Right lobe of liver (tissue), 6 donors: ENCODE results near the gene RPS6KC1. TPM values are rescaled to one million over a fixed set of nuclear protein-coding genes. Genes with fewer than 3 reads are reported as not detected.

Experiments
- ATAC-seq, 4 donors: fragments of 200-7000 bp; cut with Tn5 transposase; one replicate each; pipeline ENCODE4 v1.9.1; 2020; ENCODE audit warnings: mild to moderate bottlenecking in 4 of 4, moderate library complexity in 4 of 4
- DNase-seq, 3 donors: peaks; one replicate each; pipeline ENCODE4 v3.0.0-alpha.2; 2020
- H3K27ac ChIP-seq, 3 donors: fragments of 200-600 bp; one replicate each; pipeline ENCODE4 v1.8.0; 2022
- H3K27me3 ChIP-seq, 2 donors: fragments of 200-600 bp; one replicate each; pipeline ENCODE4 v1.8.0; 2022
- H3K36me3 ChIP-seq, 4 donors: fragments of 200-600 bp; sonication (generic) in 1 of 4; one replicate each; pipeline versions ENCODE4 v1.5.1 to v1.8.0; 2017 to 2022; ENCODE audit warnings: control low read depth in 1 of 4
- H3K4me1 ChIP-seq, 4 donors: fragments of 200-600 bp; sonication (generic) in 1 of 4; one replicate each; pipeline versions ENCODE4 v1.5.1 to v1.8.0; 2017 to 2022; ENCODE audit warnings: control low read depth in 1 of 4
- H3K4me3 ChIP-seq, 3 donors: fragments of 200-600 bp; one replicate each; pipeline ENCODE4 v1.8.0; 2022
- H3K9me3 ChIP-seq, 4 donors: fragments of 200-600 bp; sonication (generic) in 1 of 4; one replicate each; pipeline versions ENCODE4 v1.5.1 to v1.8.0; 2017 to 2022; ENCODE audit warnings: control low read depth in 1 of 4
- POLR2A ChIP-seq: fragments of 450-650 bp; IDR thresholded peaks from one replicate; pipeline ENCODE4 v1.6.1; 2017; ENCODE audit warnings: antibody characterized with exemption, mild to moderate bottlenecking
- WGBS: methylation state at CpG from one replicate; pipeline ENCODE4 v1.1.6; 2018; ENCODE audit warnings: low coverage, low lambda C conversion rate; ENCODE audit not compliant: insufficient coverage; ENCODE audit errors: missing lambda C conversion rate; 5-methylcytosine and 5-hydroxymethylcytosine counted together
- intact Hi-C, 2 donors: fragments of 100-400 bp; cut with DNase I; formaldehyde crosslinking; loops; one replicate each; pipeline versions ENCODE4 v1.11.2 to v1.14.1; 2022
- total RNA-seq, 6 experiments: library from RNA; depleted of rRNA in 2 of 6; stranded (reverse); fragments of >200 nt in 2 of 6; fragmentation: NEBNext Ultra II Directional in 3 of 6; extraction: Animal tissue kit (Norgen Biotek cat#: 25700) in 3 of 6; gene quantifications; one replicate each; pipeline versions ENCODE4 v1.1.0 to v1.2.4, GENCODE V29; 2016 to 2023
- TF ChIP-seq, protein P1 (sequence below), 4 donors: fragments of 200-600 bp in 3 of 4; fragments of 450-650 bp in 1 of 4; IDR thresholded peaks; one replicate each; pipeline versions ENCODE4 v1.5.1 to v1.8.0; 2016 to 2022; ENCODE audit warnings: antibody characterized with exemption in 4 of 4, mild to moderate bottlenecking in 2 of 4
- donor health status: DM: no; HTN: yes; CAD: no.
- donor health status: DM: no; HTN: no; CAD: no.
- donor health status: DM: no; HTN: no; CAD: no.
- donor health status: DM: no; HTN: yes; CAD: no.
- donor health status: DM: no; HTN: yes; CAD: no.

The RPS6KC1 gene
- total RNA-seq, 6 experiments from 2014 or later, result 7.7 to 9.1 (median 8.4) TPM

GRCh38 chr1:213274140-213274539 lies 223.1 kb downstream of the RPS6KC1 start:
- TF ChIP-seq, protein P1, sequence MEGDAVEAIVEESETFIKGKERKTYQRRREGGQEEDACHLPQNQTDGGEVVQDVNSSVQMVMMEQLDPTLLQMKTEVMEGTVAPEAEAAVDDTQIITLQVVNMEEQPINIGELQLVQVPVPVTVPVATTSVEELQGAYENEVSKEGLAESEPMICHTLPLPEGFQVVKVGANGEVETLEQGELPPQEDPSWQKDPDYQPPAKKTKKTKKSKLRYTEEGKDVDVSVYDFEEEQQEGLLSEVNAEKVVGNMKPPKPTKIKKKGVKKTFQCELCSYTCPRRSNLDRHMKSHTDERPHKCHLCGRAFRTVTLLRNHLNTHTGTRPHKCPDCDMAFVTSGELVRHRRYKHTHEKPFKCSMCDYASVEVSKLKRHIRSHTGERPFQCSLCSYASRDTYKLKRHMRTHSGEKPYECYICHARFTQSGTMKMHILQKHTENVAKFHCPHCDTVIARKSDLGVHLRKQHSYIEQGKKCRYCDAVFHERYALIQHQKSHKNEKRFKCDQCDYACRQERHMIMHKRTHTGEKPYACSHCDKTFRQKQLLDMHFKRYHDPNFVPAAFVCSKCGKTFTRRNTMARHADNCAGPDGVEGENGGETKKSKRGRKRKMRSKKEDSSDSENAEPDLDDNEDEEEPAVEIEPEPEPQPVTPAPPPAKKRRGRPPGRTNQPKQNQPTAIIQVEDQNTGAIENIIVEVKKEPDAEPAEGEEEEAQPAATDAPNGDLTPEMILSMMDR (IDR thresholded peaks at IDR 0.05), result no peak
- no peak for TF ChIP-seq POLR2A

DNA sequence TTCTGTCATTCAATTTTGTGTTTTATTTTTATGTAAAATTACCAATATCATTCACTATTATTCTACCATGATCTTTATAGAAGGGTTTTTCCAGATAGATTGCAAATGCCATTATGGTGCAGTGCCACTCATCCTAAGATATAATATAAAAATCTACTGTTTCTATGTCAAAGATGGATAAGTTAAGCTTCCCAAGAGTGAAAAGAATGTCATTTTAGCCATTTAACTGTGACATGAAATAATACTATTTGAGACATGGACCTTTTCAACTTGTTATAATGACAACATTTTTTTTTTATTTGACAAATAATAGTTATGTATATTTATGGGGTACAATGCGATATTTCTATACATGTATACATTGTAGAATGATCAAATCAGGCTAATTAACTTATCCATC lies 224.3 kb downstream of the RPS6KC1 start:
- H3K27me3 ChIP-seq, result no peaks in the 10 kb centered on the region
- DNase-seq, result no peak
- WGBS, result 94% methylated on average over 1 of the region's 1 CpG
- no peak overlapping the region for H3K27ac ChIP-seq
- intact Hi-C loops, result no loop called here
- H3K4me3 ChIP-seq, result no peak overlapping the region
- H3K9me3 ChIP-seq, result no peaks in the 10 kb centered on the region
- H3K36me3 ChIP-seq, result peaks cover 0 to 2% (median 0%) of the 10 kb centered on the region in 4 donors
- TF ChIP-seq, protein P1 (IDR thresholded peaks at IDR 0.05), result no peak
- no peak for TF ChIP-seq POLR2A
- H3K4me1 ChIP-seq, result peaks cover 0 to 19% (median 4%) of the 10 kb centered on the region in 4 donors
- ATAC-seq, result no peak

More at GRCh38 chr1:213274140-213274539, 223.1 kb downstream of the RPS6KC1 start:
- Histone ChIP-seq H3K4me3 (no peak overlapping the region), H3K9me3 (no peaks in the 10 kb centered on the region), H3K36me3 (peaks cover 0 to 2% (median 0%) of the 10 kb centered on the region in 4 donors), H3K27ac (no peak overlapping the region), H3K27me3 (no peaks in the 10 kb centered on the region), H3K4me1 (peaks cover 0 to 15% (median 4%) of the 10 kb centered on the region in 4 donors)
- ATAC-seq (peak in 2 of 4 donors; percentile 41 to 60), DNase-seq (no peak)
- intact Hi-C loops, result no loop called here

- H3K9me3 ChIP-seq, result no peaks in the 10 kb centered on the region
- peaks cover 0 to 19% (median 4%) of the 10 kb centered on the region in 4 donors for H3K4me1 ChIP-seq
- peaks cover 0 to 2% (median 0%) of the 10 kb centered on the region in 4 donors for H3K36me3 ChIP-seq
- no peak overlapping the region for H3K4me3 ChIP-seq
- no peak for TF ChIP-seq POLR2A
- TF ChIP-seq, protein P1 (IDR thresholded peaks at IDR 0.05), result no peak
- 75% methylated on average over 2 of the region's 2 CpGs for WGBS
- H3K27me3 ChIP-seq, result no peaks in the 10 kb centered on the region
- intact Hi-C loops, result no loop called here
- ATAC-seq (peak; percentile 84 to 92 (median 87)), DNase-seq (no peak)
- peak overlapping the region in 1 of 3 donors; percentile 6 for H3K27ac ChIP-seq
Observed at GRCh38 chr1:213276236-213276635, 225.2 kb downstream of the RPS6KC1 start.

- Histone ChIP-seq H3K9me3 (no peaks in the 10 kb centered on the region), H3K36me3 (peaks cover 0 to 2% (median 0%) of the 10 kb centered on the region in 4 donors), H3K27me3 (no peaks in the 10 kb centered on the region), H3K4me1 (peaks cover 0 to 19% (median 4%) of the 10 kb centered on the region in 4 donors), H3K4me3 (no peak overlapping the region), H3K27ac (peak overlapping the region in 1 of 3 donors; percentile 6)
- no peak for TF ChIP-seq POLR2A
- TF ChIP-seq, protein P1 (IDR thresholded peaks at IDR 0.05), result no peak
- WGBS, result 48% methylated on average over 2 of the region's 2 CpGs
- ATAC-seq (peak in 3 of 4 donors; percentile 36 to 71 (median 40)), DNase-seq (no peak)
- intact Hi-C loops, result no loop called here
Observed at GRCh38 chr1:213277036-213277435, 226.0 kb downstream of the RPS6KC1 start.

DNA sequence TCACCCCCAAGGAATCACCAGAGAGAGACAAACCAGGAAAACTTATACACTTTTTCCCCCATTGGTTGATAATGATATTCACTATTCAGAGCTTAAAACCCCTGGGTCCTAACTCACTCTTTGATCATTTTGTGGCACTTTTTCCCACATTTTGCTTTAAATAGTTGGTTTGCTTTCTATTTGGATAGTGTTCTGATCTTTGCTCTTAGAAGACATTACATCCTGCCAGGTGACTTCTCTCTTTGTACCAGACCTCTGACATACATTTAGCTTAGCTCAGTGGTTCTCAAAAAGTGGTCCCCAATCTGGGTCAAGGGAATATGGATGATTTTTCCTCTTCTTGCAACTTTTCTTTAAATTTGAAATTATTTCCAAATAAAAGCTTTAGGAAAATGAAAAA lies 228.4 kb downstream of the RPS6KC1 start:
- intact Hi-C loops, result no loop called here
- ATAC-seq (peak in 1 of 4 donors; percentile 21), DNase-seq (no peak)

More for the DNA sequence above, 228.4 kb downstream of the RPS6KC1 start:
- H3K27ac ChIP-seq, result no peak overlapping the region
- H3K27me3 ChIP-seq, result no peaks in the 10 kb centered on the region
- no peak overlapping the region for H3K4me3 ChIP-seq
- peaks cover 0 to 2% (median 0%) of the 10 kb centered on the region in 4 donors for H3K36me3 ChIP-seq
- TF ChIP-seq POLR2A, result no peak
- TF ChIP-seq, protein P1 (IDR thresholded peaks at IDR 0.05), result no peak
- peaks cover 0 to 19% (median 4%) of the 10 kb centered on the region in 4 donors for H3K4me1 ChIP-seq
- H3K9me3 ChIP-seq, result no peaks in the 10 kb centered on the region
